Activated CD4-positive, alpha-beta T cell treated with anti-CD3 and anti-CD28 coated beads, Interleukin-2, amount 10 ng/mL, durations not matched to agents 24 days and 14 days (primary cell): ENCODE results near the gene TTC19. TPM values are rescaled to one million over a fixed set of nuclear protein-coding genes. Genes with fewer than 3 reads are reported as not detected.

Experiments
- DNase-seq: peaks from one replicate; pipeline ENCODE4 v3.0.0; 2022
- H3K27ac Mint-ChIP-seq: one replicate; pipeline ENCODE4 v1.8.0; 2022; ENCODE audit warnings: mild to moderate bottlenecking, mixed read lengths
- H3K27me3 Mint-ChIP-seq: one replicate; pipeline ENCODE4 v1.8.0; 2022; ENCODE audit warnings: mixed read lengths
- H3K36me3 Mint-ChIP-seq: one replicate; pipeline ENCODE4 v1.8.0; 2022; ENCODE audit warnings: low read depth, mild to moderate bottlenecking, mixed read lengths
- H3K4me1 Mint-ChIP-seq: one replicate; pipeline ENCODE4 v1.8.0; 2021; ENCODE audit warnings: mixed read lengths
- H3K4me3 Mint-ChIP-seq: one replicate; pipeline ENCODE4 v1.8.0; 2022; ENCODE audit warnings: mild to moderate bottlenecking, moderate library complexity, mixed read lengths
- H3K9me3 Mint-ChIP-seq: one replicate; pipeline ENCODE4 v1.8.0; 2021; ENCODE audit warnings: mixed read lengths
- intact Hi-C: fragments of 100-400 bp; cut with micrococcal nuclease; formaldehyde crosslinking; loops from one replicate; pipeline ENCODE4 v1.15.1; 2023
- total RNA-seq: library from RNA; stranded (reverse); gene quantifications from 2 replicates; pipeline ENCODE4 v1.2.3, GENCODE V29; 2022

Gene TTC19
- total RNA-seq = 35.3 and 38.9 TPM in 2 replicates

DNA sequence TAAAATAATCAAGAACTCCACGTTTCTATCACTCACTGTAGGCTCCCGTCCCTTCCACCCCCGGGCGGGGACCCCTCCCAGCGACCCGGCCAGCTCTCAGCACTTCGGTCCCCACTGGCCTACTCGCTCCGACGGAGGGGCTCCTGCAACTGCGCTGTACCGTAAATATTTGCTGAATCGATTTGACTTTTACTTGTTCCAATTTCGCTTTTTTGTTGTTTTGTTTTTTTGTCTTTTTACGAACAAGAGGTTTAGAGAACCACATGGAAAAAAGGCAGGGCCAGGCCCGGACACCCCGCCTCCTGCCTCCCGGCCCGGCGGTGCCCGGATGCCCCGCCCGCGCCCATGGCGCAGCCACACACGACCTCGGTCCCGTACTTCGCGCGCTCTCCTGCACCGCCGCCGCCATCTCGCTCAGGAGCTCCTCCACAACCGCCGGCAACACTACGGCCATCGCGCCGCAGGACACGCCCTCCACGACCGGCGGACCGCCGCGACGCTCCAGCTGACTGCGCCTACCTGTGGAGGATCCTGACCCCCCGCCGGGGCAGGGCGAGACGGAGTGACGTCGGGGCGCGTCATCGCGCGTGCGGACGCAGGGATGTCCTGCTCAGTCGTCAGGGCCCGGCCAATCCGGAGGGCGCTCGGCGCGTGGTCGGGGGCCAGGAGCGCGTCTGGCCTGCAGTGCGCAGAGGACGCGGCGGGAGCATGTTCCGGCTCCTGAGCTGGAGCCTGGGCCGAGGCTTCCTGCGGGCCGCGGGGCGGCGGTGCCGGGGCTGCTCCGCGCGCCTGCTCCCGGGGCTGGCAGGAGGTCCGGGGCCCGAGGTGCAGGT, at the start of gene TTC19, which contains the start of gene ZSWIM7:
TTC19 (plus strand) TSS at position 684 of the 833 bp plus-strand sequence; CDS start at position 709, 25 bp downstream.
ZSWIM7 (minus strand) TSS at position 564 of the 833 bp plus-strand sequence; CDS start at position 454, 110 bp downstream.
- Mint-ChIP-seq H3K9me3 (no peaks in the 10 kb centered on the region), H3K4me3 (peak within 1 kb of the TSS; percentile 91), H3K27ac (peak within 1 kb of the TSS; percentile 98), H3K4me1 (peaks cover 21% of the 10 kb centered on the region), H3K36me3 (peaks cover 42% of the 10 kb centered on the region), H3K27me3 (no peaks in the 10 kb centered on the region)
- intact Hi-C loops = loop anchor here (1.0 to 10.0 kb wide), 4 partner anchors 40 to 745 kb away; no protein-coding TSS in a partner anchor
- peak; percentile 98 for DNase-seq

GRCh38 chr17:15951368-15952047, 48.1 kb upstream of the TTC19 start:
- intact Hi-C loops = no loop called here
- no peak overlapping the region for H3K4me3 Mint-ChIP-seq

GRCh38 chr17:15952048-15952532, 47.5 kb upstream of the TTC19 start:
- Mint-ChIP-seq H3K4me3 (no peak overlapping the region), H3K9me3 (no peaks in the 10 kb centered on the region), H3K36me3 (peaks cover under 1% of the 10 kb centered on the region), H3K27ac (no peak overlapping the region), H3K4me1 (peaks cover 4% of the 10 kb centered on the region), H3K27me3 (peaks cover 38% of the 10 kb centered on the region)
- intact Hi-C loops = no loop called here
- no peak for DNase-seq

More at GRCh38 chr17:15951368-15952047, 48.1 kb upstream of the TTC19 start:
- Mint-ChIP-seq H3K36me3 (no peaks in the 10 kb centered on the region), H3K4me1 (peaks cover 2% of the 10 kb centered on the region), H3K27me3 (peaks cover 37% of the 10 kb centered on the region), H3K9me3 (no peaks in the 10 kb centered on the region), H3K27ac (no peak overlapping the region)
- no peak for DNase-seq

GRCh38 chr17:15952916-15953790, 46.5 kb upstream of the TTC19 start:
- Mint-ChIP-seq H3K27me3 (peaks cover 45% of the 10 kb centered on the region), H3K27ac (no peak overlapping the region), H3K9me3 (no peaks in the 10 kb centered on the region), H3K4me3 (no peak overlapping the region), H3K36me3 (peaks cover 2% of the 10 kb centered on the region), H3K4me1 (peaks cover 13% of the 10 kb centered on the region)
- no peak for DNase-seq
- intact Hi-C loops = no loop called here

DNA sequence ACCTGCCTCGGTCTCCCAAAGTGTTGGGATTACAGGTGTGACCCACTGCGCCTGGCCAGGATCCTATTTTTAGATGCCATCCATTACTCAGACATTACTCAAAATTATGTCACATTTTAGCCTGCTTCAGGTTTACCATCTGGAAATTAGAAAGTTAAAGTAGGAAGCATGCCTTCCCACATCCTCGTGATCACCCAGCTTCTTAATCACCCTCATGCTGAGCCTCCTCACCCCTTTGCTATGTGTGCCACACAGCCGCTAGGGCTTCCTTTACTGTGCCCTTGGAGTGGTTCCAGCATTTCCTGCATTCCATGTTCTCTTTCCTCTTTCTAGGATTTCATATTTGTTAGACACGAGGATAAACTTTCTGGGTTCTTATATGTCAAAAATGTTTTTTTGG, 45.4 kb upstream of the TTC19 start:
- Mint-ChIP-seq H3K9me3 (no peaks in the 10 kb centered on the region), H3K4me1 (peaks cover 23% of the 10 kb centered on the region), H3K27me3 (peaks cover 54% of the 10 kb centered on the region), H3K4me3 (no peak overlapping the region), H3K36me3 (peaks cover 4% of the 10 kb centered on the region), H3K27ac (no peak overlapping the region)
- no peak for DNase-seq
- intact Hi-C loops = no loop called here

GRCh38 chr17:15955793-15956541, 43.7 kb upstream of the TTC19 start:
- H3K27ac Mint-ChIP-seq = no peak overlapping the region
- no peak for DNase-seq
- H3K9me3 Mint-ChIP-seq = no peaks in the 10 kb centered on the region
- intact Hi-C loops = loop anchor here (5.0 kb wide), 2 partner anchors 69 to 124 kb away; no protein-coding TSS in a partner anchor
- H3K4me3 Mint-ChIP-seq = no peak overlapping the region
- peaks cover 49% of the 10 kb centered on the region for H3K27me3 Mint-ChIP-seq
- H3K4me1 Mint-ChIP-seq = peaks cover 30% of the 10 kb centered on the region
- peaks cover 4% of the 10 kb centered on the region for H3K36me3 Mint-ChIP-seq

- Mint-ChIP-seq H3K27ac (no peak overlapping the region), H3K4me1 (peaks cover 34% of the 10 kb centered on the region), H3K36me3 (peaks cover 4% of the 10 kb centered on the region), H3K4me3 (peak overlapping the region; percentile 15), H3K9me3 (no peaks in the 10 kb centered on the region), H3K27me3 (peaks cover 57% of the 10 kb centered on the region)
- peak; percentile 67 for DNase-seq
- intact Hi-C loops = loop anchor here (5.0 kb wide), 2 partner anchors 70 to 125 kb away; no protein-coding TSS in a partner anchor
These were observed 42.4 kb upstream of the TTC19 start for GRCh38 chr17:15957206-15957605.

- Mint-ChIP-seq H3K9me3 (no peaks in the 10 kb centered on the region), H3K4me1 (peaks cover 34% of the 10 kb centered on the region), H3K4me3 (peak overlapping the region; percentile 43), H3K36me3 (peaks cover 4% of the 10 kb centered on the region), H3K27me3 (peaks cover 55% of the 10 kb centered on the region), H3K27ac (peak overlapping the region; percentile 57)
- intact Hi-C loops = loop anchor here (5.0 kb wide), 2 partner anchors 70 to 125 kb away; no protein-coding TSS in a partner anchor
- peak; percentile 53 for DNase-seq
These were observed 41.9 kb upstream of the TTC19 start for GRCh38 chr17:15957608-15958307.

DNA sequence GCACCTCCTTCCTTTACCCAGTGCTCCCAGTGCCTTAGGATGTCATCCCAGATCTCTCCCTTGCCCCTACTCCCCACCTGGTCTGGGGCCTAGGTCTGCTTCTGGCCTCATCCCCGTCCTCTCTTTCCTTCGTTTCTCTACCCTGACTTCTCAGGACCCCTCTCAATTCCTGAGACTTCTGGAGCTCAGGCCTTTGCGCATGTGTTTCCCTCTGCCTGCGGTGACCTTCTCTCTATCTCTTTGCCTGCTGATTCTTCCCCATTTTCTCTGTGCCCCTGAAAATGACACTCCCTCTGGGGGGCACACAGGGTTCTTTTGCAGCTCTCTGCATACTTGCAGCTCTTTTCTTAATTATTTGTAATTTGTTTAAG, 41.2 kb upstream of the TTC19 start:
- intact Hi-C loops = loop anchor here (5.0 kb wide), 2 partner anchors 71 to 126 kb away; no protein-coding TSS in a partner anchor
- Mint-ChIP-seq H3K27me3 (peaks cover 54% of the 10 kb centered on the region), H3K36me3 (peaks cover 4% of the 10 kb centered on the region), H3K4me3 (peak overlapping the region; percentile 43), H3K27ac (peak overlapping the region; percentile 57), H3K4me1 (peaks cover 34% of the 10 kb centered on the region), H3K9me3 (no peaks in the 10 kb centered on the region)
- DNase-seq = peak; percentile 55

GRCh38 chr17:15963670-15964110, 35.9 kb upstream of the TTC19 start:
- no peaks in the 10 kb centered on the region for H3K9me3 Mint-ChIP-seq
- H3K4me3 Mint-ChIP-seq = no peak overlapping the region
- peaks cover 22% of the 10 kb centered on the region for H3K4me1 Mint-ChIP-seq
- no peaks in the 10 kb centered on the region for H3K36me3 Mint-ChIP-seq
- intact Hi-C loops = no loop called here
- no peak overlapping the region for H3K27ac Mint-ChIP-seq
- peaks cover 42% of the 10 kb centered on the region for H3K27me3 Mint-ChIP-seq
- DNase-seq = no peak

- H3K4me1 Mint-ChIP-seq = peaks cover 11% of the 10 kb centered on the region
- peaks cover 47% of the 10 kb centered on the region for H3K27me3 Mint-ChIP-seq
- no peaks in the 10 kb centered on the region for H3K36me3 Mint-ChIP-seq
- no peaks in the 10 kb centered on the region for H3K9me3 Mint-ChIP-seq
- intact Hi-C loops = no loop called here
- H3K4me3 Mint-ChIP-seq = no peak overlapping the region
- no peak overlapping the region for H3K27ac Mint-ChIP-seq
- no peak for DNase-seq
These were observed 34.1 kb upstream of the TTC19 start for GRCh38 chr17:15965528-15965927.
